Measurements from ENCODE around the gene TFCP2L1. TPM values are rescaled to one million over a fixed set of nuclear protein-coding genes. Genes with fewer than 3 reads are reported as not detected.

TFCP2L1 gene
- total and polyA plus RNA-seq, 2 donors (not counting 3 experiments of a cell fraction or from before 2014, with no cell fraction given) = not detected

GRCh38 chr2:121288454-121289231 is 3.6 kb upstream of the TFCP2L1 start:
- intact Hi-C loops (cut with micrococcal nuclease) = no loop called here
- TF ChIP-seq MYC (IDR thresholded peaks at IDR 0.05; ENCODE audit: low read depth, low read length) (no peak), EZH2 (IDR thresholded peaks at IDR 0.05; ENCODE audit: borderline replicate concordance, low read depth, low read length, severe bottlenecking) (no peak), GATA2 (IDR thresholded peaks at IDR 0.05; ENCODE audit: insufficient read depth, insufficient read length, low read depth, low read length) (no peak), POLR2AphosphoS5 (IDR thresholded peaks at IDR 0.05; ENCODE audit: insufficient read depth, low read depth, low read length) (no peak), POLR2A (IDR thresholded peaks at IDR 0.05; ENCODE audit: low read depth, low read length) (no peak), FOS (IDR thresholded peaks at IDR 0.05; ENCODE audit: borderline replicate concordance, insufficient read depth, low read length) (no peak), MAX (IDR thresholded peaks at IDR 0.05; ENCODE audit: insufficient read depth, insufficient read length) (no peak), JUN (IDR thresholded peaks at IDR 0.05; ENCODE audit: borderline replicate concordance, insufficient read depth, insufficient read length, low read depth) (no peak), CTCF (IDR thresholded peaks at IDR 0.05; ENCODE audit: extremely low read depth in 1 of 2, insufficient read depth in 1 of 2, low read depth in 1 of 2, low read length in 2 of 2) (no peak)
- Histone ChIP-seq H3K27me3 (ENCODE audit: control insufficient read depth in 2 of 2, insufficient read depth in 2 of 2, low read length in 2 of 2) (peaks cover 17 to 24% of the 10 kb centered on the region in 2 experiments), H4K20me1 (replicated peaks; ENCODE audit: control insufficient read depth, extremely low read depth, insufficient read depth, low read length) (no peaks in the 10 kb centered on the region), H3K4me1 (ENCODE audit: control insufficient read depth, extremely low read depth, insufficient read depth, low read length) (no peaks in the 10 kb centered on the region), H3K9me3 (replicated peaks; ENCODE audit: control insufficient read depth, insufficient read depth, low read length) (no peaks in the 10 kb centered on the region), H3K9me1 (replicated peaks; ENCODE audit: control insufficient read depth, extremely low read depth, insufficient read depth, low read length) (no peaks in the 10 kb centered on the region), H3K9ac (replicated peaks; ENCODE audit: extremely low read depth, insufficient read depth, low read length) (no peak overlapping the region), H3K36me3 (ENCODE audit: control insufficient read depth in 2 of 2, extremely low read depth in 1 of 2, insufficient read depth in 2 of 2, low read length in 2 of 2) (no peaks in the 10 kb centered on the region), H3K79me2 (ENCODE audit: control insufficient read depth, insufficient read depth, low read length) (no peaks in the 10 kb centered on the region), H3K4me2 (ENCODE audit: insufficient read depth, low read length) (no peak overlapping the region), H2AFZ (ENCODE audit: low read depth, low read length) (no peak overlapping the region), H3K4me3 (replicated peaks in 1 of 3; ENCODE audit: insufficient read depth in 1 of 3, low read depth in 1 of 3, low read length in 3 of 3) (no peak overlapping the region), H3K27ac (ENCODE audit: insufficient read depth, low read depth, low read length) (no peak overlapping the region)
- FAIRE-seq (no peak), DNase-seq (ENCODE audit: low read depth, low spot score) (no peak)
- POLR2A ChIA-PET = no interaction called here
- CTCF ChIA-PET = interaction anchor here (1.2 to 1.5 kb wide), 2 partner anchors 9 to 11 kb away, joined by 3 to 7 read pairs; no protein-coding TSS in a partner anchor
- no TSS peak for BruUV-seq (replicated peaks)
- dilution Hi-C loops (cut with MboI; ENCODE audit: extremely low pct_ligation_motif_present, low sequenced_read_pairs) = no loop called here

Data from endothelial cell of umbilical vein (primary cell).